Measurements from ENCODE around the gene XPOT.

XPOT gene

DNA sequence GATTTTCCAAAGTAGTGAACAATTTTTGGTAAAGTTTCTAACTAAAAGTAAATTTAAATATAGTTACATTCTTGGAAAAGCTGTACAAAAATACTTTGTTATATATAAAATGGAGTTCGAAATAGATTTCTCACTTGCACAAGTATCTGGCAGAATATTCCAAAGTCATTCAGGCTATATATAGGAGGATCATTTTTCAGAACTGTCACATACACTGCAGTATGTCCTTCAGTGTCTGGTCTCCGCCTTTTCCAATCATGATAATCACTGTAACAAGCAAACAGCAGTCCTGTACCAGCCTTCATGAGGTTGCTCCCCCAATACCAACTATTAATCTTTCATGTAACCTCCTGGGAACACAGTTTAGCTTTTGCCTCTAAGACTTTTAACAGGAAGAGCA is 66.3 kb downstream of the XPOT start:
- no peak for DNase-seq

- no peak for DNase-seq
Measured at GRCh38 chr12:64473176-64473575, 69.0 kb downstream of the XPOT start.

- DNase-seq, result no peak
Measured at GRCh38 chr12:64475518-64475917, 71.3 kb downstream of the XPOT start.

GRCh38 chr12:64476844-64477243 is 72.7 kb downstream of the XPOT start:
- DNase-seq, result no peak

GRCh38 chr12:64478661-64479060 is 74.5 kb downstream of the XPOT start:
- DNase-seq, result no peak

GRCh38 chr12:64480148-64480547 is 76.0 kb downstream of the XPOT start:
- DNase-seq, result no peak

DNA sequence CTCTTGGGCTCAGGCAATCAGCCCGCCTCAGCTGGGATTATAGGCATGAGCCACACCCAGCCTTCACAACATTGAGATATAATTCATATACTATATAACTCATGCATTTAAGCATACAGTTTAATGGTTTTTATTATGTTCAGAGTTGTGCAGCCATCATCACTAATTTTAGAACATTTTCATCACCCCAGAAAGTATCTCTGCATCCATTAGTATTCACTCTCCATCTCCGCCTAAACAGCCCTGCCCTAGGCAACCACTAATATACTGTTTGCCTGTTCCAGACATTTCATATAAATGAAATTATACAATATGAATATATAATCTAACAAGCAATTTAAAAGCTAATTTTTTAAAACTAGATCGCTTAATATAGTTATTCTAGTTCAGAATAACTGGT is 82.5 kb downstream of the XPOT start:
- no peak for DNase-seq

- DNase-seq, result no peak
Measured at GRCh38 chr12:64491718-64492117, 87.5 kb downstream of the XPOT start.

GRCh38 chr12:64493513-64493912 is 89.3 kb downstream of the XPOT start:
- no peak for DNase-seq

DNA sequence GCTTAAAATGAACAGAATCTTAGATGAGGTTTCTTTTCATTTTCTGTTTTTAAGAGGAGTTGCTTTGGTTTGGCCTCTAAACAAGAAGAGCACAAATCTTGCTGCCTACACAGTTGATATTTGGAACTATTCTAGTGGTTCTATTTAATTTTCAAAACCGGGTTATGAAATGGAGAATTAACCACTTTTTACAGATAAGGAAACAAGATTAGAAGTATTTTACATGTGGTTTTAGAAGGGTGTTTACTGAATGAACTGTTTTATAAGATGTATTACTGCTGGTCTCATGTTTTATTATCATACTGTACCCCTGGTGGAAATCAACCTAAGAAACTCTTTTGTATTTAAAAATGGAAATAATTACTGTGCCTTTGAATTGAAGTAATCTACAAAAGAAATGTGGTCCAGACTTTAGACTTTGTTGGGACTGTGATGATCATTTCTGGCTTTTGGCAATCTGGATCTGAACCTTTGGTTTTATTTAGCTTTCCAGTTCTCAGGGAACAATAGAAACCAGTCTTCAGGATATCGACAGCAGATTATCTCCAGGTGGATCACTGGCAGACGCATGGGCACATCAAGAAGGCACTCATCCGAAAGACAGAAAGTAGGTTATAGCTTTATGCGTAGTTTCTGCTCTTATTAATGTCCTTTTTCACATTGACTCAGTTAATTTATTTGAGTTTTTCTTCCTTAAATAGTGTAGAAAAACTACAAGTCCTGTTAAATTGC is 91.0 kb downstream of the XPOT start:
- no peak for DNase-seq

DNA sequence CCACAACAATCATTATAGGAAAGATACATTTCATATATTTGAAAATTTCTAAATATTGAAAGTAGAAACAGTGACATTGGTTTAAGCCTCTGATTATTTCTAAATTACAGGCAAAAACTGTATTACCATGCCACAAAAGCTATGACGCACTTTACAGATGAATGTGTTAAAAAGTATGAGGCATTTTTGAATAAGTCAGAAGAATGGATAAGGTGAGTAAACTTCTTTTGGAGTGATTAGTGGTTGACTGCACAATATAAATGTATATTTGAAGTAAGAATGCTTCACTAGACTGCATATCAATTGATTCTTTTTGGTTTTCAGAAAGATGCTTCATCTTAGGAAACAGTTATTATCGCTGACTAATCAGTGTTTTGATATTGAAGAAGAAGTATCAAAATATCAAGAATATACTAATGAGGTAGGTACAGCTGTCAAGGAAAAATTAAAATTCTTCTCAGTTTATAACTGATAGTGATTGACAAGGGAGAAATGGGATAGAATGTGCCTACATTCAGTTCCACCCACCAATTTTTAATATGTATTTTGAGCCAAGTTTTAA is 92.7 kb downstream of the XPOT start:
- no peak for DNase-seq

GRCh38 chr12:64497484-64497883 is 93.3 kb downstream of the XPOT start:
- no peak for DNase-seq

DNA sequence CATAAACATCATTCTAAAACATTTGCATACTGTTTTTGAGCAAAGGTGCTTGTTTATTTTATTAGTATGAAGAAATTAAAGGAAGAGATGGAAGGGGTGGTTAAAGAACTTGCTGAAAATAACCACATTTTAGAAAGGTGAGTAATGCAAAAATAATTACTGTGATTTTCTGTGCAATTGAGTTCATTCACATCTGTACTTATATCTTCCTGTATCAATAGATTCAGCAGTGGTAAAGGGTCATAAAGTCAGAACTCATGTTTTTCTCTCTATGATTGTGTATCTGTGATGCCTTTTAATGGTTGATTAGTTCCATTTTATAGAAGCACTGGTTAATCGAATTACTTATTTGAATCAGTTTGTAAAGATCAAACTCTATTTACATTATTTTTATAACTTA is 93.7 kb downstream of the XPOT start:
- no peak for DNase-seq

- no peak for DNase-seq
Measured at GRCh38 chr12:64500394-64500793, 96.2 kb downstream of the XPOT start.

Data from NCI-H774 (cell line).